HCT116 (cell line): ENCODE data around the gene SMIM35. TPM values are rescaled to one million over a fixed set of nuclear protein-coding genes. Genes with fewer than 3 reads are reported as not detected.

Source experiments
- ATAC-seq: fragments of 200-7000 bp; cut with Tn5 transposase; 2 replicates; pipeline ENCODE4 v1.9.1; 2020; ENCODE audit warnings: mild to moderate bottlenecking, moderate library complexity
- BruUV-seq: library from RNA; stranded (reverse); fragments of 400-500 nt; replicated peaks from 2 replicates; lab custom pipeline; 2021; lab: Mats Ljungman, UMichigan
- CTCF ChIA-PET: fragments of 300-600 bp; sonication (Branson Sonifier 250); formaldehyde crosslinking; loops from one replicate; lab custom pipeline; 2021; ENCODE audit warnings: antibody characterized with exemption; lab: Charles Lee
- POLR2A ChIA-PET: fragments of 300-600, 350-600 bp; sonication (Branson Sonifier 250); formaldehyde crosslinking; loops from one replicate; lab custom pipeline; 2021; ENCODE audit warnings: antibody characterized with exemption; lab: Charles Lee
- RAD21 ChIA-PET, 2 experiments: fragments of 300-600 bp; sonication (Branson Sonifier 250); formaldehyde crosslinking; loops; one replicate each; lab custom pipeline; 2023; ENCODE audit warnings: low total read pairs in 2 of 2; ENCODE audit not compliant: uncharacterized antibody in 2 of 2, unreplicated experiment in 2 of 2, low non-redundant PET in 1 of 2; lab: Charles Lee
- DNase-seq: peaks from one replicate; pipeline ENCODE4 v3.0.0-alpha.2; 2010; ENCODE audit warnings: low read depth, low spot score
- H2AFZ ChIP-seq: fragments of 200-600 bp; shearing (Covaris generic), sonication (generic); 2 replicates; pipeline ENCODE4 v1.6.1; 2017; ENCODE audit warnings: low read depth, mixed run types, mixed read lengths, antibody characterized with exemption, low read length; ENCODE audit not compliant: poor library complexity, severe bottlenecking
- H3K27ac ChIP-seq: 2 replicates; pipeline ENCODE4 v1.5.1; 2012; ENCODE audit warnings: low read depth, low read length
- H3K27me3 ChIP-seq: fragments of 200-600 bp; sonication (generic); 2 replicates; pipeline ENCODE4 v1.6.1; 2016; ENCODE audit warnings: mixed run types, low read length, mixed read lengths; ENCODE audit not compliant: insufficient read depth
- H3K36me3 ChIP-seq, 2 experiments: fragments of 200-500 bp in 1 of 2; fragments of 200-600 bp in 1 of 2; sonication (Bioruptor generic) in 1 of 2; sonication (generic) in 1 of 2; 2 replicates each; pipeline versions ENCODE4 v1.5.1 to v1.6.1; 2014 to 2016; ENCODE audit warnings: low read length in 2 of 2, inconsistent platforms in 1 of 2, mixed read lengths in 1 of 2, mixed run types in 1 of 2; ENCODE audit not compliant: insufficient read depth in 2 of 2, control insufficient read depth in 1 of 2
- H3K4me1 ChIP-seq, 2 experiments: fragments of 200-600 bp in 1 of 2; sonication (generic) in 1 of 2; 2 replicates each; pipeline versions ENCODE4 v1.5.1 to v1.6.1; 2012 to 2017; ENCODE audit warnings: low read length in 2 of 2, inconsistent platforms in 1 of 2, mild to moderate bottlenecking in 1 of 2, mixed read lengths in 1 of 2, mixed run types in 1 of 2, moderate library complexity in 1 of 2; ENCODE audit not compliant: insufficient read depth in 2 of 2, control insufficient read depth in 1 of 2
- H3K4me2 ChIP-seq: fragments of 200-600 bp; sonication (generic); 2 replicates; pipeline ENCODE4 v1.6.1; 2017; ENCODE audit warnings: mixed run types, low read length, mixed read lengths
- H3K4me3 ChIP-seq, 2 experiments: fragments of 200-600 bp in 1 of 2; sonication (generic) in 1 of 2; replicated peaks in 1 of 2; 2 replicates each; pipeline ENCODE4 v1.5.1; 2011 to 2016; ENCODE audit warnings: low read length in 2 of 2, control low read depth in 1 of 2, low read depth in 1 of 2, mild to moderate bottlenecking in 1 of 2, mixed read lengths in 1 of 2, mixed run types in 1 of 2
- H3K79me2 ChIP-seq: fragments of 200-600 bp; sonication (generic); 2 replicates; pipeline ENCODE4 v1.6.1; 2017; ENCODE audit warnings: mild to moderate bottlenecking, mixed run types, low read length, moderate library complexity, mixed read lengths; ENCODE audit not compliant: insufficient read depth
- H3K9ac ChIP-seq: fragments of 200-600 bp; sonication (generic); 2 replicates; pipeline ENCODE4 v1.6.1; 2016; ENCODE audit warnings: low read length, mixed read lengths
- H3K9me2 ChIP-seq: fragments of 200-600 bp; sonication (generic), shearing (Covaris generic); 2 replicates; pipeline ENCODE4 v1.6.1; 2017; ENCODE audit warnings: mixed run types, mild to moderate bottlenecking, moderate library complexity; ENCODE audit not compliant: insufficient read depth
- H3K9me3 ChIP-seq, 2 experiments: fragments of 200-500 bp in 1 of 2; fragments of 200-600 bp in 1 of 2; sonication (Bioruptor generic) in 1 of 2; sonication (generic) in 1 of 2; 2 replicates each; pipeline ENCODE4 v1.6.1; 2014 to 2017; ENCODE audit warnings: low read length in 2 of 2, mixed read lengths in 2 of 2, inconsistent platforms in 1 of 2, low read depth in 1 of 2, mild to moderate bottlenecking in 1 of 2, mixed run types in 1 of 2, moderate library complexity in 1 of 2; ENCODE audit not compliant: control insufficient read depth in 1 of 2, insufficient read depth in 1 of 2
- H4K20me1 ChIP-seq: fragments of 200-600 bp; sonication (generic), shearing (Covaris generic); 2 replicates; pipeline ENCODE4 v1.6.1; 2017; ENCODE audit warnings: mixed run types, mild to moderate bottlenecking, moderate library complexity; ENCODE audit not compliant: insufficient read depth
- ELF1 ChIP-seq: IDR thresholded peaks from 2 replicates; pipeline ENCODE4 v1.6.1; 2012; ENCODE audit warnings: low read depth, borderline replicate concordance
- FOSL1 ChIP-seq: IDR thresholded peaks from 2 replicates; pipeline ENCODE4 v1.6.1; 2012; ENCODE audit warnings: low read depth
- MAX ChIP-seq: IDR thresholded peaks from 2 replicates; pipeline ENCODE4 v1.6.1; 2012
- RAD21 ChIP-seq: IDR thresholded peaks from 2 replicates; pipeline ENCODE4 v1.6.1; 2012; ENCODE audit warnings: low read depth, mild to moderate bottlenecking
- SRF ChIP-seq: IDR thresholded peaks from 2 replicates; pipeline ENCODE4 v1.6.1; 2012; ENCODE audit warnings: low read depth
- TCF7L2 ChIP-seq: IDR thresholded peaks from 2 replicates; pipeline ENCODE4 v1.7.0; 2011; ENCODE audit warnings: borderline replicate concordance, inconsistent platforms; ENCODE audit not compliant: insufficient read depth, insufficient read length; ENCODE audit errors: extremely low read depth
- ZBTB33 ChIP-seq: IDR thresholded peaks from 2 replicates; pipeline ENCODE4 v1.6.1; 2011; ENCODE audit warnings: mild to moderate bottlenecking, low read length, moderate library complexity; ENCODE audit not compliant: insufficient replicate concordance; ENCODE audit errors: extremely low read depth
- ZFX ChIP-seq: fragments of 450-650 bp; IDR thresholded peaks from 2 replicates; pipeline ENCODE4 v1.6.1; 2017
- intact Hi-C: fragments of 100-400 bp; cut with micrococcal nuclease; formaldehyde crosslinking; loops from 2 replicates; pipeline ENCODE4 v1.10.0; 2022
- total RNA-seq: library from RNA; stranded (reverse); gene quantifications from one replicate; pipeline ENCODE4 v1.2.1, GENCODE V29; 2021; ENCODE audit not compliant: unreplicated experiment
- TF ChIP-seq, protein P1 (sequence below), 3 experiments: fragments of 200-600 bp in 1 of 3; sonication (generic) in 1 of 3; IDR thresholded peaks in 2 of 3; conservative IDR thresholded peaks in 1 of 3; 2 replicates each; pipeline ENCODE4 v1.5.1; 2012 to 2017; ENCODE audit warnings: low read depth in 2 of 3, low read length in 2 of 3, antibody characterized with exemption in 1 of 3, borderline replicate concordance in 1 of 3, control low read depth in 1 of 3, mild to moderate bottlenecking in 1 of 3, mixed read lengths in 1 of 3, mixed run types in 1 of 3, moderate library complexity in 1 of 3; ENCODE audit not compliant: insufficient read depth in 1 of 3

SMIM35 gene
- total RNA-seq, 1 experiment from 2014 or later = not detected

DNA sequence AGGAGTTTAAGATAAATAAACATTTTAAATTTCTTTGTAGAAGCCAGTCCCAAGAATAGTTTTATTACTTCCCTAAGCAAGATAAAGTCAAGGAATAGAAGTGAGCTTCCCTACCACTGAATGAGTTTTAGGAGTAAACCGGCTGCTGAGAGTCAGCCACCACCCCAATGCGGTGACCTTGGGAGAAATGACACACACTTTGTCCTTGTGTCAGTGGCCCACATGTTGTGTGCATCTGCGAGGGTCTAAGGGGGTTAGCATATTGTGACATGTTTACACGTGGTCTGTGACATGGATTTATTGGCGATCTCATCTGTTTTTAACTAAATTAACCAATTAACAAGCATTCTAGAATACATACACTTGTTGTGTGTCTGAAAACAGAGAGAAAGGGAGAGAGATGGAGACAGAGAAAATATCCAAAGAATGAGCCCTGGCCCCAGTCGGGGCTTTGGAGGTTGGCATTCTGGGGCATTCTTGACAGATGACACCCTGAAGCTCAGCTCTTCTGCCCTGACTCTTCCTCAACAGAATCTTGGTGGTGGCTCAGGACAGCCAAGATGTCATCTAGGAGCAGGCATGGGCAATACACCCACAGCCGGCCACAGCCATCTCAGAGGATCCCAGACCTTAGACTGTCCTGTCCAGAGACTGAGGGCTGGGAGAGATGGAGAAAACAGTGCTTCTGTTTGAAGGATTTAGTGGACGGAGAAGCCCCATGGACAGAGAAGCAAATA lies 39.6 kb downstream of the SMIM35 start (continued):
- no peak for TF ChIP-seq ZBTB33
- no peak for TF ChIP-seq FOSL1

GRCh38 chr11:118046051-118046963 lies 40.5 kb downstream of the SMIM35 start:
- H3K4me1 ChIP-seq = no peaks in the 10 kb centered on the region
- ChIA-PET RAD21 (no interaction called here), POLR2A (no interaction called here), CTCF (no interaction called here)
- no peak overlapping the region for H3K4me3 ChIP-seq
- ATAC-seq = no peak
- no TSS peak for BruUV-seq
- DNase-seq = no peak
- H4K20me1 ChIP-seq = no peaks in the 10 kb centered on the region
- H3K9ac ChIP-seq = no peak overlapping the region
- no peak overlapping the region for H3K27ac ChIP-seq
- H2AFZ ChIP-seq = no peak overlapping the region
- TF ChIP-seq, protein P1, sequence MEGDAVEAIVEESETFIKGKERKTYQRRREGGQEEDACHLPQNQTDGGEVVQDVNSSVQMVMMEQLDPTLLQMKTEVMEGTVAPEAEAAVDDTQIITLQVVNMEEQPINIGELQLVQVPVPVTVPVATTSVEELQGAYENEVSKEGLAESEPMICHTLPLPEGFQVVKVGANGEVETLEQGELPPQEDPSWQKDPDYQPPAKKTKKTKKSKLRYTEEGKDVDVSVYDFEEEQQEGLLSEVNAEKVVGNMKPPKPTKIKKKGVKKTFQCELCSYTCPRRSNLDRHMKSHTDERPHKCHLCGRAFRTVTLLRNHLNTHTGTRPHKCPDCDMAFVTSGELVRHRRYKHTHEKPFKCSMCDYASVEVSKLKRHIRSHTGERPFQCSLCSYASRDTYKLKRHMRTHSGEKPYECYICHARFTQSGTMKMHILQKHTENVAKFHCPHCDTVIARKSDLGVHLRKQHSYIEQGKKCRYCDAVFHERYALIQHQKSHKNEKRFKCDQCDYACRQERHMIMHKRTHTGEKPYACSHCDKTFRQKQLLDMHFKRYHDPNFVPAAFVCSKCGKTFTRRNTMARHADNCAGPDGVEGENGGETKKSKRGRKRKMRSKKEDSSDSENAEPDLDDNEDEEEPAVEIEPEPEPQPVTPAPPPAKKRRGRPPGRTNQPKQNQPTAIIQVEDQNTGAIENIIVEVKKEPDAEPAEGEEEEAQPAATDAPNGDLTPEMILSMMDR (IDR thresholded peaks at IDR 0.05 in 2 of 3, conservative IDR thresholded peaks at IDR 0.05 in 1 of 3; ENCODE audit: borderline replicate concordance in 1 of 3, insufficient read depth in 1 of 3, low read depth in 2 of 3, low read length in 2 of 3) = no peak
- TF ChIP-seq ZFX = no peak
- no peak for TF ChIP-seq RAD21
- no peak for TF ChIP-seq MAX
- no peak for TF ChIP-seq ELF1
- no peak for TF ChIP-seq TCF7L2
- no peak for TF ChIP-seq SRF
- no peak for TF ChIP-seq FOSL1
- H3K36me3 ChIP-seq = no peaks in the 10 kb centered on the region
- H3K9me2 ChIP-seq = no peaks in the 10 kb centered on the region
- no peak overlapping the region for H3K4me2 ChIP-seq
- intact Hi-C loops = no loop called here
- H3K27me3 ChIP-seq = peaks cover 15% of the 10 kb centered on the region
- H3K9me3 ChIP-seq = no peaks in the 10 kb centered on the region
- H3K79me2 ChIP-seq = no peaks in the 10 kb centered on the region
